Renal cortex interstitium (tissue), 11 donors: ENCODE measurements around the gene HOMER3. TPM values are rescaled to one million over a fixed set of nuclear protein-coding genes. Genes with fewer than 3 reads are reported as not detected.

ENCODE experiments used
- DNase-seq, 11 donors: peaks; one replicate each; pipeline ENCODE4 v3.0.0-alpha.2; 2013; ENCODE audit warnings: low read depth in 9 of 11, low spot score in 4 of 11; ENCODE audit errors: extremely low read depth in 1 of 11
- polyA plus RNA-seq, 3 donors: library from polyadenylated mRNA; unstranded; fragments of 120-200 nt; gene quantifications; one replicate each; pipeline ENCODE4 v1.2.1, GENCODE V29; 2013; ENCODE audit not compliant: insufficient read length in 3 of 3

The HOMER3 gene
- polyA plus RNA-seq, 3 donors, result 45.6 to 70.4 (median 62.5) TPM

GRCh38 chr19:18897094-18898029 lies 43.7 kb downstream of the HOMER3 start:
- no peak for DNase-seq

- no peak for DNase-seq
Observed at GRCh38 chr19:18896421-18896841, 44.6 kb downstream of the HOMER3 start.

- DNase-seq, result no peak
Observed at GRCh38 chr19:18895824-18896341, 45.1 kb downstream of the HOMER3 start, which contains the start of gene CERS1. CERS1 (minus strand) TSS chr19:18896158; CDS start chr19:18896072, 86 bp downstream.

GRCh38 chr19:18895038-18895823 lies 45.8 kb downstream of the HOMER3 start:
- peak in 1 of 11 donors; percentile 38 for DNase-seq

- peak in 1 of 11 donors; percentile 43 for DNase-seq
Observed at GRCh38 chr19:18894254-18895037, 46.6 kb downstream of the HOMER3 start.

- no peak for DNase-seq
Observed at GRCh38 chr19:18893587-18894253, 47.3 kb downstream of the HOMER3 start.

GRCh38 chr19:18889949-18890745 lies 50.9 kb downstream of the HOMER3 start:
- no peak for DNase-seq

GRCh38 chr19:18886972-18887371 lies 54.0 kb downstream of the HOMER3 start:
- DNase-seq, result no peak

GRCh38 chr19:18883526-18884304 lies 57.3 kb downstream of the HOMER3 start:
- no peak for DNase-seq

- DNase-seq, result no peak
Observed at GRCh38 chr19:18881491-18881890, 59.5 kb downstream of the HOMER3 start.

GRCh38 chr19:18879579-18880373 lies 61.2 kb downstream of the HOMER3 start:
- DNase-seq, result no peak

Other genes with a start within 250 kb of the HOMER3 start
- under 1 TPM; 0.13 to 0.76 (median 0.14) TPM for gene COMP, start 149.9 kb downstream of the HOMER3 start, polyA plus RNA-seq
- gene UPF1, start 109.3 kb downstream of the HOMER3 start, polyA plus RNA-seq, result 10 to 100 TPM; 48.5 to 63.6 (median 57.5) TPM
- 1 to 10 TPM; 4.5 to 8.1 (median 7.2) TPM for gene CERS1, start 45.1 kb downstream of the HOMER3 start, polyA plus RNA-seq
- 100 to 1,000 TPM in 2 of 3 donors, 10 to 100 TPM in 1; 93.3 to 142 (median 113) TPM for gene COPE, start 21.8 kb downstream of the HOMER3 start, polyA plus RNA-seq
- 10 to 100 TPM; 34.6 to 53.5 (median 50.6) TPM for gene DDX49, start 21.5 kb downstream of the HOMER3 start, polyA plus RNA-seq
- 100 to 1,000 TPM in 1 of 3 donors, 10 to 100 TPM in 2; 85.1 to 138 (median 91.5) TPM for gene SUGP2, start 92.3 kb upstream of the HOMER3 start, polyA plus RNA-seq
- gene ARMC6, start 92.4 kb upstream of the HOMER3 start, polyA plus RNA-seq, result 10 to 100 TPM; 31.4 to 42.7 (median 36.7) TPM
- gene SLC25A42, start 122.8 kb upstream of the HOMER3 start, polyA plus RNA-seq, result 10 to 100 TPM; 16.7 to 23.4 (median 22.7) TPM
- gene TMEM161A, start 197.3 kb upstream of the HOMER3 start, polyA plus RNA-seq, result 10 to 100 TPM; 25.5 to 42.7 (median 36.7) TPM
- 1 to 10 TPM; 1.3 to 2.9 (median 1.6) TPM for gene MEF2B, start 229.0 kb upstream of the HOMER3 start, polyA plus RNA-seq